Astrocyte (in vitro differentiated cells and primary cell): ENCODE data around the gene LYZL6. TPM values are rescaled to one million over a fixed set of nuclear protein-coding genes. Genes with fewer than 3 reads are reported as not detected.
"Not testable (repeated sequence)": the region's sequence is repeated elsewhere in the genome, so short reads cannot be mapped to it uniquely, and the experiment has no call there.

Experiments
- DNase-seq: peaks from one replicate; pipeline ENCODE4 v3.0.0-alpha.2; 2010; ENCODE audit warnings: low read depth
- FAIRE-seq: peaks from 2 replicates; lab custom pipeline; 2011; peaks lifted over from hg19 to GRCh38; lab: Jason Lieb, UNC
- H2AFZ ChIP-seq: 2 replicates; pipeline ENCODE4 v1.6.0; 2012; ENCODE audit warnings: low read depth, low read length, inconsistent platforms
- H3K27ac ChIP-seq: 2 replicates; pipeline ENCODE4 v1.5.1; 2011; ENCODE audit warnings: low read depth, low read length, inconsistent platforms
- H3K27me3 ChIP-seq: 2 replicates; pipeline ENCODE4 v1.6.0; 2011; ENCODE audit warnings: low read length, inconsistent platforms; ENCODE audit not compliant: insufficient read depth
- H3K36me3 ChIP-seq: 2 replicates; pipeline ENCODE4 v1.5.1; 2011; ENCODE audit warnings: low read length, inconsistent platforms; ENCODE audit not compliant: insufficient read depth
- H3K4me1 ChIP-seq: 2 replicates; pipeline ENCODE4 v1.5.1; 2011; ENCODE audit warnings: low read length, inconsistent platforms; ENCODE audit not compliant: insufficient read depth
- H3K4me2 ChIP-seq: 2 replicates; pipeline ENCODE4 v1.6.0; 2012; ENCODE audit warnings: low read length, inconsistent platforms
- H3K4me3 ChIP-seq: 2 replicates; pipeline ENCODE4 v1.5.1; 2011; ENCODE audit warnings: low read depth, mild to moderate bottlenecking, low read length, inconsistent platforms; ENCODE audit not compliant: insufficient read depth
- H3K79me2 ChIP-seq: 2 replicates; pipeline ENCODE4 v1.6.0; 2012; ENCODE audit warnings: mild to moderate bottlenecking, low read length, inconsistent platforms; ENCODE audit not compliant: insufficient read depth
- H3K9ac ChIP-seq: 2 replicates; pipeline ENCODE4 v1.6.0; 2012; ENCODE audit warnings: mild to moderate bottlenecking, low read length, inconsistent platforms
- H3K9me3 ChIP-seq: 2 replicates; pipeline ENCODE4 v1.5.1; 2012; ENCODE audit warnings: low read depth, mild to moderate bottlenecking, low read length, inconsistent platforms; ENCODE audit not compliant: insufficient read depth
- H4K20me1 ChIP-seq: 2 replicates; pipeline ENCODE4 v1.6.0; 2012; ENCODE audit warnings: low read length, inconsistent platforms; ENCODE audit not compliant: insufficient read depth
- H3K27ac Mint-ChIP-seq: one replicate; pipeline ENCODE4 v1.8.0; 2021; ENCODE audit warnings: mild to moderate bottlenecking, mixed read lengths; ENCODE audit not compliant: unreplicated experiment
- H3K27me3 Mint-ChIP-seq: one replicate; pipeline ENCODE4 v1.8.0; 2021; ENCODE audit warnings: low read depth, mixed read lengths; ENCODE audit not compliant: unreplicated experiment
- H3K36me3 Mint-ChIP-seq: one replicate; pipeline ENCODE4 v1.8.0; 2021; ENCODE audit warnings: low read depth, mixed read lengths; ENCODE audit not compliant: unreplicated experiment
- H3K4me1 Mint-ChIP-seq: one replicate; pipeline ENCODE4 v1.8.0; 2021; ENCODE audit warnings: low read depth, mixed read lengths; ENCODE audit not compliant: unreplicated experiment
- H3K4me3 Mint-ChIP-seq: one replicate; pipeline ENCODE4 v1.8.0; 2021; ENCODE audit warnings: mild to moderate bottlenecking, moderate library complexity, mixed read lengths; ENCODE audit not compliant: unreplicated experiment
- H3K9me3 Mint-ChIP-seq: one replicate; pipeline ENCODE4 v1.8.0; 2021; ENCODE audit warnings: mild to moderate bottlenecking, mixed read lengths; ENCODE audit not compliant: unreplicated experiment
- CTCF ChIP-seq: IDR thresholded peaks from 2 replicates; pipeline ENCODE4 v1.5.1; 2011; ENCODE audit warnings: low read depth, mild to moderate bottlenecking, inconsistent platforms, low read length, moderate library complexity; ENCODE audit not compliant: insufficient read depth
- EZH2 ChIP-seq: IDR thresholded peaks from 2 replicates; pipeline ENCODE4 v1.6.1; 2012; ENCODE audit warnings: mild to moderate bottlenecking, low read length, inconsistent platforms; ENCODE audit not compliant: insufficient read depth
- total RNA-seq: library from RNA; stranded (reverse); gene quantifications from 2 replicates; pipeline ENCODE4 v1.2.1, GENCODE V29; 2021

LYZL6 gene
- total RNA-seq, 1 donor from 2014 or later = not detected

GRCh38 chr17:35898283-35899070 lies 45.0 kb downstream of the LYZL6 start:
- H3K27ac Mint-ChIP-seq = peak overlapping the region; percentile 77
- Histone ChIP-seq H4K20me1 (no peaks in the 10 kb centered on the region), H3K4me2 (no peak overlapping the region), H3K79me2 (no peaks in the 10 kb centered on the region), H2AFZ (no peak overlapping the region), H3K9ac (no peak overlapping the region), H3K4me1 (peaks cover 3% of the 10 kb centered on the region), H3K4me3 (no peak overlapping the region), H3K27me3 (no peaks in the 10 kb centered on the region), H3K27ac (no peak overlapping the region), H3K9me3 (no peaks in the 10 kb centered on the region), H3K36me3 (no peaks in the 10 kb centered on the region)
- peaks cover 53% of the 10 kb centered on the region for H3K4me1 Mint-ChIP-seq
- no peaks in the 10 kb centered on the region for H3K27me3 Mint-ChIP-seq
- no peaks in the 10 kb centered on the region for H3K9me3 Mint-ChIP-seq
- no peaks in the 10 kb centered on the region for H3K36me3 Mint-ChIP-seq
- TF ChIP-seq CTCF (no peak), EZH2 (no peak)
- H3K4me3 Mint-ChIP-seq = no peak overlapping the region
- FAIRE-seq = no peak
- DNase-seq = no peak

GRCh38 chr17:35897772-35898171 lies 45.7 kb downstream of the LYZL6 start:
- not testable (repeated sequence) for FAIRE-seq, H3K27me3 ChIP-seq, H3K36me3 Mint-ChIP-seq, H3K27me3 Mint-ChIP-seq, H3K4me2 ChIP-seq, H3K4me1 ChIP-seq, H3K9me3 Mint-ChIP-seq, DNase-seq, H2AFZ ChIP-seq, H3K79me2 ChIP-seq, H3K9ac ChIP-seq, H3K4me3 ChIP-seq, H3K27ac ChIP-seq, H3K36me3 ChIP-seq, H4K20me1 ChIP-seq, H3K9me3 ChIP-seq
- peaks cover 46% of the 10 kb centered on the region for H3K4me1 Mint-ChIP-seq
- peak overlapping the region; percentile 77 for H3K27ac Mint-ChIP-seq
- H3K4me3 Mint-ChIP-seq = peak overlapping the region; percentile 54

- no peak overlapping the region for H2AFZ ChIP-seq
- Mint-ChIP-seq H3K4me3 (peak overlapping the region; percentile 35), H3K4me1 (peaks cover 44% of the 10 kb centered on the region), H3K9me3 (no peaks in the 10 kb centered on the region), H3K36me3 (no peaks in the 10 kb centered on the region), H3K27me3 (no peaks in the 10 kb centered on the region), H3K27ac (peak overlapping the region; percentile 84)
- TF ChIP-seq EZH2 (no peak), CTCF (no peak)
- no peaks in the 10 kb centered on the region for H3K79me2 ChIP-seq
- no peaks in the 10 kb centered on the region for H3K36me3 ChIP-seq
- no peak for FAIRE-seq
- H3K27me3 ChIP-seq = no peaks in the 10 kb centered on the region
- H3K9me3 ChIP-seq = no peaks in the 10 kb centered on the region
- H3K27ac ChIP-seq = no peak overlapping the region
- peak; percentile 53 for DNase-seq
- peaks cover 3% of the 10 kb centered on the region for H3K4me1 ChIP-seq
- H3K9ac ChIP-seq = no peak overlapping the region
- no peak overlapping the region for H3K4me3 ChIP-seq
- no peaks in the 10 kb centered on the region for H4K20me1 ChIP-seq
- no peak overlapping the region for H3K4me2 ChIP-seq
These were observed 47.6 kb downstream of the LYZL6 start for GRCh38 chr17:35895636-35896587.
